Measurements from ENCODE around the gene SH3TC1. TPM values are rescaled to one million over a fixed set of nuclear protein-coding genes. Genes with fewer than 3 reads are reported as not detected.
A peak's percentile ranks its signal among the peaks of the same experiment; 100 is the strongest.

The SH3TC1 gene
- total RNA-seq, 1 donor from 2014 or later: 0.94 TPM

DNA sequence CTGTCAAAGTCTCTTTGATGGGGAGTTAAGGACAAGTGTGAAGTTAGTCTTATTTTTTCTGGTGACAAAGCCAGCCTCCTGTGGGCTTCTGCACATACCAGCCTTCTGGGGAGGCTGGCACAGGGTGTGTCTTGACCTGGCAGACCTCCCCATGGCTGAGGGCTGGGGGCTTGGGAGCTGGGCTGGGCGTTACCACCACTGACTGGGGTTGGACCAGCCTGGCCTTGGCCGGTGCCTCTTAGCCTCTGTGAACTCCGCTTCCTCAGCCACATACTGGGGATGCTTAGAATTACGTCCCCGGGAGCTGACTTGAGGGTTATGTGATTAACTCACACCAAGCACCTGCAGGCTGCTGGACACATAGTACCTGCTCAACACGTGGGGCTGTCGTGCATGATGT is 14.0 kb downstream of the SH3TC1 start:
- no peak for DNase-seq (ENCODE audit: low read depth)

DNA sequence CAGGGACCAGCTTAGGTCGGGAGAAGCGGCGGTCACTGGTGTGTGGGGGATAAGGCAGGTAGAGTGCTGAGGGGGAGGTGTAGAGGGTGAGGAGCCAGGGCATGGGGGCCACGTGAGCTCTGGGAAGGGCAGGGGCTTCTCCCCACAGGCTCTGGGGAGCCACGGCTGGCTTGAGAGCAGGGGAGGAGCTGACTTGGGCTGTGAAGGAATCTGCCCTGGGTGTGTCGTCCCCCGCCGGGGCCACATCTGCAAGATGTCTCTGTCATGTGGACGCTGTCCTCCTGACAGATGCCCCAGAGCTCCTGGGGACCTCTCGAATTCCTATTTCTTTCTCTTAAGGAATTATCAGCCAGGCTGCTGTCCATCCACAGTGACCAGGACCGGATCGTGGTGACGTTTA is 15.0 kb downstream of the SH3TC1 start:
- DNase-seq (ENCODE audit: low read depth): no peak

DNA sequence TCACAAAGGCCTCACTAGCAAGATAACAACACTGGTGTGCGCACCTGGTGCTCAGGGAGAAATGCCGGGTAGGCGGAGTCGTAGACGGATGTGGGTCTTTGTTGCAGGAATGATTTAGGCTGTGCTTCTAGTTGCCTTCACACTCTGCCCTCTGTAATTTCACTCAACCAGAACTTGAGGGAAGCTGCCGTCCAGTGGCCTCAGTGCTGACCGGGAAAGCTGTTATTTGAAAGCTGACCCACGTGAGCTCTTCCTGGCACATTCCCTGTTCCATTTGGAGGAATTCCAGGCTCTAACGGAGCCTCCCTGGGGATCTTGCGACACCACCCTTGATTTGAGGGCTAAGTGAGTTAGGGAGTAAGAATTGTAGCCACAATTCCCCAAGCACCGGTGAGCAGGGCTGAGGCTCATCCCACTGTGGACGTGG is 15.9 kb downstream of the SH3TC1 start:
- peak; percentile 47 for DNase-seq (ENCODE audit: low read depth)

DNA sequence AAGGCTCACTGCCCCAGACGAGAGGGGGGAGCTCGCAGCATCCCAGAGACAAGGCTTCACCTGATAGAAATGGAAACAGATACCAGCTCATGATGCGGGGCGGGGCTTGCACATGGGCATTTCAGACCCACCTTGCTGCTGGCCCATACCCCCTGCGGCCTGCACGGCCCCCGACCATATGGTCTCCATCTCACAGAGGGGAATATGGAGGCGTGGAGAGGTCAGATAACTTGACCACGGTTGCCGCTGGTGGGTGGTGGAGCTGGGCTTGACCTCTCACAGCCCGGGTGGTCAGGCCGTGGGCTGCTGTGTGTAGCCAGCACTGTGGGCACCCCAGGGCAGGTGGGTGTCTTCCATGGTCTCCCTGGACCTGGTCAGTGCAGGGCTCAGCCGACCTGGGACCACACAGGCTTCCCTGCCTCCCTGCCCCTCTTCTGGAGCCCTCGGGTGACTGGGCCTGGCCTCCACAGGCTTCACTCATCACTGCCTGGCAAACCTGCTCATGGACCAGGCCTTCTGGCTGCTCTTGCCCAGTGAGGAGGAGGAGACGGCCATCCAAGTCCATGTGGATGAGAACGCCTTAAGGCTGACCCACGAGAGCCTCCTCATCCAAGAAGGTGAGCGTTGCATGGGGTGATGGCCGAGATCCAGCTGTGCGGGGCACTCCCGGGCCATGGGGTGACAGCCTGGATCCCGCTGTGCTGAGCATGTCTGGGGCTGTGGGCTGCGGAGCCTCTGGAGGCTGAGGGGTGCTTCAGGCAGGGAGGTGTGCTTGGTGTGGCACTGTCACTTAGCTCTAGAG is 16.8 kb downstream of the SH3TC1 start:
- DNase-seq (ENCODE audit: low read depth): no peak

DNA sequence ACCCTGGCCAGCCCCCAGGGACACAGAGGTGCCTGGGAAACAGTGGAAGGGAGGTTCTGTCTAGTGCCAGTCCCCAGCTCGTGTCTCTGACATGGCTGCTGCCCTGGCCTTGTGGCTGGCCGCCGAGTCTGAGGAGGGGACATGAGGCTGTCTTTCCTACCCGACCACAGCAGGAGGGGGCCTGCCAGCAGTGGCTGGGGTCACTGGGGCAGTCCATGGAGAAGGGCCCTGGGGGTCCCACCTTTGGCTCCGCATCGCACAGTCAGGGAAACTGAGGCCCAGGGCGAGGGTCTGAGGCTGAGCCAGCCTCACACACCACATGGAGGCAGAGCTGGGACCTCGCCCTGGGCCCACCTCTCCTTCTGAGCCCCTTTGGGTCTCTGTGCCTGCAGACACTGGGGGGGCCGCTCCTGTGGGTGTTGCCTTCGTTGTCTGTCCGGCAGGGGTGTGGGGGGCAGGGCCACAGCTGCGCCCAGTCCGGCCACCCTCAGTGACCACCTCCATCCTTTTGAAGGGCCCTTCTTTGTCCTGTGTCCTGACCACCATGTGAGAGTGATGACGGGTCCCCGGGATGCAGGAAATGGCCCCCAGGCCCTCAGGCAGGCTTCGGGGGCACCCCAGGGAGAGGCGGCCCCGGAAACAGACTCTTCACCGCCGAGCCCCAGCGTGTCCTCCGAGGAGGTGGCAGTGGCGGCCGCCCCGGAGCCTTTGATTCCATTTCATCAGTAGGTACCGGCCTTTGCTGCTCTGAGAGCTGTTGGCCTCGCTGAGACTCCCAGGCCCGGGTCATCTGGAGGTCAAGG is 17.6 kb downstream of the SH3TC1 start:
- no peak for DNase-seq (ENCODE audit: low read depth)

DNA sequence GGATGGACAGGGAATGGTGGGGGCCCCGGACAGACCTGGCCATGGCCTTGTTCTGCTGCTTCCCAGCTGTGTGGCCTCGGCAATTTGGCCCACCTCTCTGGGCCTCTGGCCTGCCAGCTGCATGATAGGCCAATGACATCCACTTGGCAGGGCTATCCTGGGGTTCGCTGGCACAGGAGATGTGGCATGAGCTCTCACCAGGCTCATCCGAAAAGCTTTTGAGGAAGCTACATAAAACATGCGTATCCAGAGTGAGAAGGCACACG is 18.1 kb downstream of the SH3TC1 start:
- DNase-seq (ENCODE audit: low read depth): no peak

DNA sequence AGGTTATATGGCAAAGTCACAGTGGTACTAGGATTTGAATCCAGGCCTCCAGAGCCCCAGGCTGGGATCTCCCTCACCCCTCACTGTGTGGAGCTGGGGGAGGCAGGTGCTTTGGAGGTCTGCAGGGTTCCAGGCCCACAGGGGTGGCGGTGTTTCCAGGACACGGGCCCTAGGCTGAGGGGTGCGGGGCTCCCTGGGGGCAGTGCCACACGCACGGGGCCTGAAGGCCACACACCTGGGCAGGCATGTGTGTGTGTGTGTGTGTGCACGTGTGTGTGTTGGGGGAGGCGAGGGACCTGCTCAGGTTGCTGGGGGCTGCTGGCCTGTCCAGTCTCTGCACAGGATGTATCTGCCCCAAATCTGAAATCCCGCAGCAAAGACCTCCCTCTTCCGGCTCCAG is 18.8 kb downstream of the SH3TC1 start:
- no peak for DNase-seq (ENCODE audit: low read depth)

DNA sequence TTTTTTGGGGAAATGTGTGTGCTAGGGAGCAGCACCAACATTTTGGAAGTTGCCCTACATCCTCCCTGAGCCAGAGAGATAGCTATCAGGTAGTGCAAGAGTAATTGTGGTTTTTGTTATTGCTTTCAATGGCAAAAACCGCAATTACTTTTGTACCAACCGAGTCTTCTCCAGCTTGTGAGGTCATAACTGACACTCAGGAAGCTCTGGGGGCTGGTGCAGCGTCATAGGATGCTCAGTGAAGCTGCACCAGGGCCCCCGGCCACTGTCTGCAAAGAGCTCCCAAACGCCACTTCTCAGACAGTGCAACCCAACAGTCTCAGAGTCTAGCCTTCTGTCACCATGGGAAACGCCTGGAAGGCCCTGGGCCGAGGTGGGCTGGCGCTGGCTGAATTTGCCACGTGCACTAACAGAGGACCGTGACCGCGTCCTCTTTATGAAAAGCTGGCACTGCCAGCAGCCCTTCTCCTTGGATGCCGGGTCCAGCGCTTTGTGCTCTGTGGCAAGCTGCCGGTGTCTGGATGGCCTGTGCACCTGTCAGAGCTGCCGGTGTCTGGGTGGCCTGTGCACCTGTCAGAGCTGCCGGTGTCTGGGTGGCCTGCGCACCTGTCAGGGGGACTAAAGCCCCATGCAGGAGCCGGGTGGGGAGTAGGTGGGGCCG is 19.4 kb downstream of the SH3TC1 start:
- DNase-seq (ENCODE audit: low read depth): peak; percentile 45

DNA sequence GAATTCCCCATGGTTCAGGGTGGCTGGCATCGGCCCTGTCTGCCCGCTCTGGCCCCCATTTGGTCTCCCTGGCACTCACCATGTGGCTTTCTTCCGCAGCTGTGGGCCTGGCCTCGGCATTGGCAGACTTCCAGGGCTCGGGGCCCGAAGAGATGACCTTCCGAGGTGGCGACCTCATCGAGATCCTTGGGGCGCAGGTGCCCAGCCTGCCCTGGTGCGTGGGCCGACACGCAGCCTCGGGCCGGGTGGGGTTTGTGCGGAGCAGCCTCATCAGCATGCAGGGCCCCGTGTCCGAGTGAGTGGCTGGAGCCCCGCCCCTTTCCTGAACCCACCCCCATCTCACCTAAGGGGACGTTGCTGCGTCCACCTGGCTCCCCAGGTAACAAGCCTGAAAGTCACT is 20.1 kb downstream of the SH3TC1 start:
- DNase-seq (ENCODE audit: low read depth): peak; percentile 52

DNA sequence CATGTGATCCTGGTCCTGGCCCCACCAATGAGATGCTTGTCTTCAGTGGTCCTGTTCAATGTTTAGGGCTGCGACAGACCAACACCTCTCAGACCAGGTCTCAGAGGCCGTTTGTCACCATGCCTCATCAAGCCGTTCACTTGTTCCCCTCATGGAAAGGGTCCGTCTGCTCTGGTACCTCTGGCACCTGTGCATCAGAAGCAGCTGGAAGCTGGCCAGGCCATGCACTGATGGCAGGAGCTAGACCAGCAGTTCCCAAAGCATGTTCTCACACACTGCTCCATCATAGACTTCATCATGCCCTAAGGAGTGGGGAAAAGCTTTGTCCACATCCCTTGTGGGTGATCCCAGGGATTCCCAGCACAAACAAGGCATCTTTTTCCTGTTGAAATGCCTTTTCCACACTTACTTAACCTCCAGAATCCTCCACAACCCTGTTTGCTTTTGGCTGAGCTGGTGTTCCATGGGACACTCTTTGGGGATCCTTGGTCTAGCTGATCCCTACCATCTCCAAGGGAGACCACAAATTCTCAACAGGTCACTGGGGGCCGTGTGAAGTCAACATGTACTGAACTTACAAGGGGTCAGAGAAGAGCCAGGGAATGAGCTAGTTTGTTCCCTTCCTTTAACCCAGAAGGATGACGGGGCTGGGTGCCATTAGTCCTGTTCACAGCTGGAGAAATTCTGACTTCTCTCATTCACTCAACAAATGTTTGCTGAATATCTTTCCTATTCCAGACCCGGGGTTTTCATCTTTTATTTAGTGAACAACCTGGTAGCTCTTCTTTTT is 21.8 kb downstream of the SH3TC1 start:
- no peak for DNase-seq (ENCODE audit: low read depth)

DNA sequence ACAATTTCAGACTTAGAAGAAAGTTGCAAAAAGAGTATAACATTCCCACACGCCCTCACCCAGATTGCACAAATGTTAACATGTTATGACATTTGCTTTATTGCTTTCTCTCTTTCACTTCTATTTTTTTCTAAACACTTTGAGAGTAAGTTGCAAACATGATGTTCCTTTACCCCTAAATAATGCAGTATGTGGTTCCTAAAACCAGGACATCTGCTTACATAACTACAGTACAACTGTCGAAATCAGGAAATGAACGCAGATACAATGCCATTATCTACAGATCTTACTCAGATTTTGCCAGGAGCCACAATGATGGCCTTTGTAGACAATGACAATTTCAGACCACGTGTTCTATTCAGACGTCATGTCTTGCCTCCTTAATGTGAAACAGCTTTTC is 22.4 kb downstream of the SH3TC1 start:
- no peak for DNase-seq (ENCODE audit: low read depth)

DNA sequence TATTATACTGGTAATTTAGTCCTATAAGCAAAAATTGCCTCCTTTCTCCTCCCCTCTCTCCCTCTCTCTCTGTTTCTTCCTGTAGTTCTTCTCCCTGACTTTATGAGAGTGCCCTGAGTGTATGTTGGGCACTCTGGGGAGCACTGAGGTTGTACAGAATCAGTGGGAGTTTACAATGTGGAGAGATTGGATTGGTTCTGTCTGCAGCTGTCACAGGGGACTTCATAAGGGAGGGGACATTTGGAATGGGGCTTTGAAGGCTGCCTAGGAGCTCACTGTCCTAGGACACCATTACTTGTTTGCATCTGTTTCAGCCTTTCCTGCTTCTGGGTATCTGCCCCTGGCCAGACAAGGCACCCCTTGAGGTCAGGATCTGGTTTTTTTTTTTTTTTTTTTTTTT is 22.9 kb downstream of the SH3TC1 start:
- no peak for DNase-seq (ENCODE audit: low read depth)

DNA sequence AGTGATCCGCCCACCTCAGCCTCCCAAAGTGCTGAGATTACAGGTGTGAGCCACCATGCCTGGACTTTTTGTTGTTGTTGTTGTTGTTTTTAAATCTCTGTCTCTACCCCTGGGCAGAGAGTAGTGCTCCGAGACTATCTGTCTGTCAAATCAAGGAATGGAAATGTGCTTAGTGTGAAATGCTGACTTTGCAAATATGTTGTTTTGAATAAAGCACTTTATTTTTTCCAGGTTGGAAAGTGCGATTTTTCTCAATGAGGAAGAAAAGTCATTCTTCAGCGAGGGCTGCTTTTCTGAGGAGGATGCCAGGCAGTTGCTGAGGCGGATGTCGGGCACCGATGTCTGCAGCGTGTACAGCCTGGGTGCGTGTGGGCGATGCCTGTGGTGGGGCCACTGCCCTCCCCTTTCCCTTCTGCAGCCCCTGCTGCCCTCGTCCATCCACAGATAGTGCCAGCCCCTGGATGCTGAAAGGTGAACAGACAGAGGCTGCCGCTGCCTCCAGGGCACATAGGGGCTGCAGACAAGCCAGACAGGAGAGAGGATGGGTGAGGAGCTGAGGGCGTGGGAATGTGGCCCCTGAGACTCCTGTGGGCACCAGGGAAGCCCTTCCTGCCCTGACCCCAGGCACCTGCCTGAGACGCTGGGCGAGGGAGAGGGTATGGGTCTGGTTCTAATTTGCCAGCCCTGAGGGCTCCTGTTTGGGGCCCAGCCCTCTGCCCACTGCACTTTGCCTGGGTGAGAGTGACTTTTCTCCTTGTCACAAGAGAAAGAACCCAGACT is 23.7 kb downstream of the SH3TC1 start:
- no peak for DNase-seq (ENCODE audit: low read depth)

DNA sequence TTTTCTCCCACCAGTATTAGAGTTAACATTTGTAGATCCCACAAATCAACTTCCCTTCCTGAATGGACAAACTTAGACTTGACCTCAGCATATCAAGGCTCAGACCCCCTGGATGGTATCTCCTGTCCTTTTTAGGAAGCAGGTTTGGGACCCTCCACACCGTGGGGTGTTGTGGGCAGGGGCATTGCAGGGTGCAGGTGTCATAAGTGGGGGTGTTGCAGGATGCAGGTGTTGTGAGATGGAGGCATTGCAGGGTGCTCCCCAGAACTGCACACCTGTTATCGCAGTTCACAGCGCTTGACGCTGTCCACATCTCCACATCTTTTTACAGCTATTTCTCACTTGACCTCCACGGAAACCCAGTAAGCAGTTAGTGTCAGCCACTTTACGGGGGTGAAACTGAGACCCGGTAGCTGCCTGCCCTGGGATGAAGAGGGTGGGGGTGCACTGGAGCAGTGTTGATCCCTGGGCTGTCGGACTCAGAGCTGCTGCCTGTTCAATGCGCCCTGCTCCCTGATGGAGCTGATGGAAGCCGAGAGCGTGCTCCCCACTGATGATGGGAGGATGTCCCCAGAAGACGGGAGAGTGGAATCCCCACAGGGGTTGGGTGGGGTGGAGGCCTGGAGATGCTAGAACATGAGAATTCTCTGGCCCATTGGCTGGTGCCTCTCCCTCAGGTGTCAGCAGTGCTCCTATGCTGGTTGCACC is 25.3 kb downstream of the SH3TC1 start:
- DNase-seq (ENCODE audit: low read depth): no peak

DNA sequence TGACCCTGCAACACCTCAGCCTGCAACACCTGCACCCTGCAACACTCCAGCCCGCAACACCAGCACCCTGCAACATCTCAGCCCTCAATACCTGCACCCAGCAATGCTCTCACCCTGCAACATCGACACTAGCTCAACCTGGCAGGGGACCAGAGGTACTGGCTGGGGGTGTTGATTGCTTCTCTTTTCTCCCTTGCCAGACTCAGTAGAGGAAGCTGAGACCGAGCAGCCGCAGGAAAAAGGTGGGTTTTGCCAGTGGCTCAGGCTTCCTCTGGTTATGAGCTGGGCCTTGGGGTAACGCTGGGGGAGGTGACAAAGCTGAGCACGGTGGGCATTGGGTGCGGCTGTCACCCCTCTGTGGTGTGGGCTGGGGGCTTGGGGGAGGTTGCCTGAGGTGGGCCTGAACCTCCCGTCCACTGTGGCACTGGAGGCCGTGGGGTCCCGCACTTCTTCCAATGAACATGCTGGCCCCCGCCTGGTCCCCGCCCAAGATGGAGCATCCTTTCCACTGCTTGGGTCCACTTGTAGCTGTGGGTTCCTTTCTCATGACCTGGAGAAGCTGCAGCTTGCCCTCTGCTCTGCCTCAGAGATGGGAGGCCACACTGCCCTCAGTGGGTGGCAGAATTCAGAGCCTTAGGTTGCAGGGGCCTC is 26.0 kb downstream of the SH3TC1 start:
- DNase-seq (ENCODE audit: low read depth): no peak

DNA sequence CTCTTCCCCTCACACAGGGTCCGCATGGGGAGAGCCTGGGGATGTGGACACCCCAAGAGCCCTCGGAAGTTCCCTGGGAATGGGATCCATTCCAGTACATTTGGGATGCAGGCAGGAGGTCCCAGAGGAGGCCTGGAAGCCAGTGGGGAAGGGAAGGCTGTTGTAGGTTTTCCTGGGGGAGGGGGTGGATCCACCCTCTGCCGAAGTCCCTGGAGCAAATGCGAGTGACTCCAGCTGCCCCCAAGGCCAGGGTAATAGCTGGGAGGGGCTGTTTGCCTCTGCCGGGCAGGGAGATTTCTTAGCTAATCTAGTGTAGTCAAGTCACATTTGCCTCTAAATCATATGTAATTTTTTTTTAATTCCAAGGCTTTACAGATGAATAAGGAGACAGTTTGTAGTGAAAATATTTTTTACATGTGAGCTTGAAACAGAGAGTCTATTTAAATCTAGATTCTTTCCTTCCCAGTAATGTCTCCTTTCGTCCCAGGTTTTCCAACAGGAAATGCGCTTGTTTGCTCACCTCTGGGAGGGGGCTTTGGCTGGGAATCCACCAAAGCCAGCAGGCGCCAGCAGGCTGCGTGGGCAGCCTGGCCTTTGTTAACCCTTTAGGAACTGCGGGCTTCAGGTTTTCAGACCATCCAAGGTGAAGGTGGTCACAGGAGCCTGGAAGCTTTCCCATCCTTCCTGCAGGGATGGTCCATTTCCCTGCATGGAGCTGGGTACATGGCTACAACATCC is 26.8 kb downstream of the SH3TC1 start:
- DNase-seq (ENCODE audit: low read depth): no peak

DNA sequence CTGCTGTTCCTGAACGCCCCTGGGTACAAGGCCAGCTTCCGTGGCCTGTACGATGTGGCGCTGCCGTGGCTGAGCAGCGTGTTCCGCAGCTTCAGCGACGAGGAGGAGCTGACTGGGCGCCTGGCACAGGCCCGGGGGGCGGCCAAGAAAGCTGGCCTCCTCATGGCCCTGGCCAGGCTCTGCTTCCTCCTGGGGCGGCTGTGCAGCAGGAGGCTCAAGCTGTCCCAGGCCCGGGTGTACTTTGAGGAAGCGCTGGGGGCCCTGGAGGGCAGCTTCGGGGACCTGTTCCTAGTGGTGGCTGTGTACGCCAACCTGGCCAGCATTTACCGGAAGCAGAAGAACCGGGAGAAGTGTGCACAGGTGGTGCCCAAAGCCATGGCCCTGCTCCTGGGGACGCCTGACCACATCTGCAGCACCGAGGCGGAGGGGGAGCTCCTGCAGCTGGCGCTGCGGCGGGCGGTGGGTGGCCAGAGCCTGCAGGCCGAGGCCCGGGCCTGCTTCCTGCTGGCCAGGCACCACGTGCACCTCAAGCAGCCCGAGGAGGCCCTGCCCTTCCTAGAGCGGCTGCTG is 28.2 kb downstream of the SH3TC1 start:
- no peak for DNase-seq (ENCODE audit: low read depth)

DNA sequence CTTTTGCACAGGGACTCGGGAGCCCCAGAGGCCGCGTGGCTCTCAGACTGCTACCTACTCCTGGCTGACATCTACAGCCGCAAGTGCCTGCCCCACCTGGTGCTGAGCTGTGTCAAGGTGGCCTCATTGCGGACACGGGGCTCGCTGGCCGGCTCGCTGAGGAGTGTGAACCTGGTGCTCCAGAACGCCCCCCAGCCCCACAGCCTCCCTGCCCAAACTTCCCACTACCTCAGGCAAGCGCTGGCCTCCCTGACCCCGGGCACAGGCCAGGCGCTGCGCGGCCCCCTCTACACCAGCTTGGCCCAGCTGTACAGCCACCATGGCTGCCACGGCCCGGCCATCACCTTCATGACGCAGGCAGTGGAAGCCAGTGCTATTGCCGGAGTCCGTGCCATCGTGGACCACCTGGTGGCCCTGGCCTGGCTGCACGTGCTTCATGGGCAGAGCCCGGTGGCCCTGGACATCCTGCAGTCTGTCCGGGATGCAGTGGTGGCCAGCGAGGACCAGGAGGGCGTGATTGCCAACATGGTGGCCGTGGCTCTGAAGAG is 28.8 kb downstream of the SH3TC1 start:
- DNase-seq (ENCODE audit: low read depth): no peak
